GM13977 (cell line): ENCODE data around the gene AP1G2.

ENCODE experiments used
- DNase-seq: peaks from one replicate; pipeline ENCODE4 v3.0.0; 2012; ENCODE audit warnings: low spot score
- in situ Hi-C: fragments of 300-500 bp; cut with MboI; formaldehyde crosslinking; loops from one replicate; pipeline ENCODE4 v1.12.0; 2022; ENCODE audit warnings: low sequenced_read_pairs, low pct_unique_long_range_greater_than_20kb, mixed read lengths, inconsistent platforms; ENCODE audit not compliant: unreplicated experiment
- TF ChIP-seq, protein P1 (sequence below): IDR thresholded peaks from 2 replicates; pipeline ENCODE4 v1.5.1; 2012; ENCODE audit warnings: mild to moderate bottlenecking, control low read depth; ENCODE audit not compliant: insufficient read depth; ENCODE audit errors: extremely low read depth, missing control alignments

AP1G2 gene

DNA sequence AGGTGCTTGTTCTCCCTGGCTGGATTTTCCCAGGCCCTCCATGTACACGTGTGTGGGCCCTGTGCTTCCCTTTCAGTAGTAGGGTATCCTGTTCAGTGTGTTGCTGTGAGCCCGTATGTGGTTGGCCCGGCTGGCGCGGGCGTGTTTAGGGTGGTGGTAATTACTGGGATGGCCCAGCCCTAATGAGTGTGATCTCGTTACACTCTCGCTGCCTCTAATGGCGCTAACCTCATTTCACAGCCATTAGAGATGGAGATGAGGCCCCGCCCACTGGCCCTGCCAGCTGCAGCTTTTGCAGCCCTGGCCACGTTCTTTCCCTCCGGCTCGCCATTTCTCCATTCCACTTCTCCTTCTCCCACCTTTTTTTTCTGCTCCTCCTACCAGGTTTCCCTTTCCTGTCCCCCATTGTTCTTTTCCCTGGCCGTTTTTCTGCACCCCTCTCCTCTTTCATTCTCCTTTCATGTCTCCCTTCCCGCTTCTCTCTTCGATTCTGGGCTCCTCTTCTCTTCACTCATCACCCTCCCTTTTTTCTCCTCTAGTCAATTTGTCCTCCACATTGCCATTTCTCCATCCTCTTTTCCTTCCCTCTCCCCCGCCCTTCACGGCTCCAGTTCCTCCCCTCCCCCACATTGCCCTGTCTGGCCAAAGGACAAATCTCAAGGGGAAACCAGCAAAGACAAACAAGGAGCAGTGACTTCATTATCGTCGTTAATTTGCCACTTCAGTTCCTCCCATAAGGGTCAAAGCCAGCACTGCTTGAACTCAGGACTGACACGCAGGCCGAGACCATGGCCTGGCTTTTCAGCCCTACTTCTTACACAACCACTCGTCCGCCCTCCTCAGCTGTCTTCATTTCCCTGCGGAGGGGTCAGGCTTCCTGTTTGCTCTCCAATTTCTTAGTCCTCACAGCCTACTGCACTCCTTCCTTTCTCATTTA is 22.8 kb downstream of the AP1G2 start:
- DNase-seq = no peak
- in situ Hi-C loops = loop anchor here (10.0 kb wide), 1 partner anchor 60 kb away; no protein-coding TSS in a partner anchor
- TF ChIP-seq, protein P1, sequence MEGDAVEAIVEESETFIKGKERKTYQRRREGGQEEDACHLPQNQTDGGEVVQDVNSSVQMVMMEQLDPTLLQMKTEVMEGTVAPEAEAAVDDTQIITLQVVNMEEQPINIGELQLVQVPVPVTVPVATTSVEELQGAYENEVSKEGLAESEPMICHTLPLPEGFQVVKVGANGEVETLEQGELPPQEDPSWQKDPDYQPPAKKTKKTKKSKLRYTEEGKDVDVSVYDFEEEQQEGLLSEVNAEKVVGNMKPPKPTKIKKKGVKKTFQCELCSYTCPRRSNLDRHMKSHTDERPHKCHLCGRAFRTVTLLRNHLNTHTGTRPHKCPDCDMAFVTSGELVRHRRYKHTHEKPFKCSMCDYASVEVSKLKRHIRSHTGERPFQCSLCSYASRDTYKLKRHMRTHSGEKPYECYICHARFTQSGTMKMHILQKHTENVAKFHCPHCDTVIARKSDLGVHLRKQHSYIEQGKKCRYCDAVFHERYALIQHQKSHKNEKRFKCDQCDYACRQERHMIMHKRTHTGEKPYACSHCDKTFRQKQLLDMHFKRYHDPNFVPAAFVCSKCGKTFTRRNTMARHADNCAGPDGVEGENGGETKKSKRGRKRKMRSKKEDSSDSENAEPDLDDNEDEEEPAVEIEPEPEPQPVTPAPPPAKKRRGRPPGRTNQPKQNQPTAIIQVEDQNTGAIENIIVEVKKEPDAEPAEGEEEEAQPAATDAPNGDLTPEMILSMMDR = no peak

DNA sequence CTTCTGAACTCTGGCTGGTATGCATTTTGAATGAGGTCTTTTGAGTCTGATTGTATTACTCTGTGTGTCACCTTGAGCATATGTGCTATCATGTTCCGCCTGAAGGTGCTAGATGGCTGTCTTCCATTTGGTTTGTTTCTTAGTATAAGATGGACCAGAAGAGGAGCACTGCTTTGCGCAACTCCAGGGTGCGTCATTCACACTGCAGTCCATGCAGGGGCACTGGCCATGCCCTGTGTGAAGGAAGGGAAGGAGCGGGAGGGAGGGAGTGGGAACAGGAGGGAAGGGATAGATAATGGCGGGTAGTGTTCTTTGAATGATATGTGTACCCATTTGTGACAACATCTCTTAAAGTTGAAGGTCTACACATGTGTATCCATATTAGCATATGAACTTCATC is 24.2 kb downstream of the AP1G2 start:
- TF ChIP-seq, protein P1 = no peak
- DNase-seq = no peak
- in situ Hi-C loops = loop anchor here (10.0 kb wide), 1 partner anchor 59 kb away; no protein-coding TSS in a partner anchor

DNA sequence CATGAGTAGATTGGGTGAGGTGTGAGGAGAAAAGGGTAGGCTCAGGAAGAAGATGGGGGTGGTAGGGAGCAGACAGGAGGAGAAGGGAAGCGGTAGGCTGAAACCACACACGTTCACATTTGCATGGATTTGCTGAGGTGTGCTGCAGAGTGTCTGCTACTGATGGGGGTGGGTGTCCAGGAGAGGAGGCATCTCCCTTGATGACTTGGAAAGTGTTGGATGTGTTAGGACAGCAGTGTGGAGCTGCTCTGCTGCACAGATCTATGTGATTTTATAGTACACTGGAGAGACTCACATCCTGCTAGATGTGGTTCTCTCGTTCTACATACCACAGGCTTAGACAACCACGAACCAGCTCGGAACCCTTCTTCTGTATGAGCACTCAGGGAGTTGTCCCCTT is 25.3 kb downstream of the AP1G2 start:
- in situ Hi-C loops = loop anchor here (10.0 kb wide), 1 partner anchor 57 kb away; no protein-coding TSS in a partner anchor
- TF ChIP-seq, protein P1 = no peak
- no peak for DNase-seq

DNA sequence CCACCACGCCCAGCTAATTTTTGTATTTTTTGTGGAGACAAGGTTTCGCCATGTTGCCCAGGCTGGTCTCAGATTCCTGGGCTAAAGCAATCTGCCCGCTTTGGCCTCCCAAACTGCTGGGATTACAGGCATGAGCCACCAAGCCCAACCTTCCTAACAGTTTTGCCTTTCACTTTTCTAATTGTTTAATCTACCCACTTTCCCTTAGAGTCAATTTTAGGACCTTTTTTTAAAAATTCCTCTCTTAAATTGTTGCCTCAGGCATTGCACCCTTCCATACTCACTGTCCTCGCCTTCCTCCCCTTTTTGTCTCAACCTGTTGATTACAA is 27.5 kb downstream of the AP1G2 start:
- TF ChIP-seq, protein P1 = no peak
- DNase-seq = no peak
- in situ Hi-C loops = loop anchor here (10.0 kb wide), 1 partner anchor 55 kb away; no protein-coding TSS in a partner anchor

DNA sequence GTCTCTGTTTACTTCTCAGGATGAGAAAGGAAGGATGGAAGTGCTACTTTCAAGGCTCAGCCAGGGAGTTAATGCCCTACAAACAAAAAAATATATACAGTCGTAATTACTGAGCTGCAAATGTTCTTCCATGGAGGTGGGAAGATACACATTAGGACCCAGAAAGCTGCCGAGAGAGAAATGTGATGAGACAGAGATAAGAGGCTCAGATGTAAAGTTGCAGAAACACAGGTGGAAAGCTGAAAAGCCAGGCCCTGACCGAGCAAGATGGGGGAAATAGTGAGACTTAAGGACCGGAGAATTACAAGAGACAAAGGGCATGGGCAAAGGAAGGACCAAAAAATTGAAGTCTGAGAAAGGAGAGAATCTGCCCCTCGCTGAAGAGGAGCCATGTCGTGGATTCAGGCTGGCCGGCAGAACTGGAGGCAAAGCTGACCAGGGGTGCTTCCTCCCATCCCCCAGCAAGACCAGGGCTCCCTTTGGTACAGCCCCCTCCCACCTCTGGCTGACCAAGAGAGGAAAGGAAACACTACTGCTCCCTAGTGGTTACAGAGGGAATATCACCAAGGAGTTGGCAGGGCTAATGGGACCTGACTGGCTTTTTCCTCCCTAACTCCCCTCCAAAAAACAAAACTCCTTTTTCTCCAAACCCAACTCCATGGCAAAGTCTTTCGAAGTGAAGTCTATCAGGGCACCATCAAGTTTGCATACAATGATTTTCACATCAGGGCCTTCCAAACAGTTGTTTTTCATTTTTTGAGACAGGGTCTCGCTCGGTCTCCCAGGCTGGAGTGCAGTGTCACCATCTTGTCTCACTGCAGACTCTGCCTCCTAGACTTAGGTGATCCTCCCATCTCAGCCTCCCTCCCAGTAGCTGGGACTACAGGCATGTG is 28.1 kb downstream of the AP1G2 start:
- DNase-seq = peak; percentile 83
- TF ChIP-seq, protein P1 = peak; percentile 77
- in situ Hi-C loops = loop anchor here (10.0 kb wide), 1 partner anchor 55 kb away; no protein-coding TSS in a partner anchor

DNA sequence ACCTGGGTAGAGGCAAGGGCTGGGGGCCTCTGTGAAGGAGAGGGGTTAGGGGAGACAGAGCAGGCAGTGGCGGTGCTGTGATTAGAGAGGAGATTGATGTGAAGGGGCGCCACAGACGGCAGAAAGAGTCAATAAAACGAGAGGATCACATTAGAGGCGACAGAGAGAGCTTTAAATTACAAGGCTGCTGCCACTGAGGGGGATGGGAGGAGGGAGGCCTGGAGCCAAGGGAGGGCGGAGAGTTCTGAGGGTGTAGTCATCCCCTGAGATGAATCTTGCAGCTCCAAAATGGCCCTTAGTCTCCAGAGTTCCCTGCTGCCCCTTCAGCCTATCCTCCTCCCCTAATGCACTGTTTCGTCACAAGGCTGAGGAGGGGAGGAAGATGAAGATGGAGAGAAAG is 28.8 kb downstream of the AP1G2 start:
- TF ChIP-seq, protein P1 = no peak
- DNase-seq = no peak
- in situ Hi-C loops = no loop called here
